Ishikawa (cell line): ENCODE measurements around the gene S100G.

Experiments used
- CEBPB ChIP-seq: IDR thresholded peaks from 2 replicates; pipeline ENCODE4 v1.6.1; 2012
- CREB1 ChIP-seq: IDR thresholded peaks from 2 replicates; pipeline ENCODE4 v1.6.1; 2012; ENCODE audit warnings: low read depth
- EP300 ChIP-seq: IDR thresholded peaks from 2 replicates; pipeline ENCODE4 v1.6.1; 2012; ENCODE audit warnings: borderline replicate concordance
- FOXM1 ChIP-seq: IDR thresholded peaks from 2 replicates; pipeline ENCODE4 v1.6.1; 2012; ENCODE audit warnings: low read depth, borderline replicate concordance
- NFIC ChIP-seq: IDR thresholded peaks from 2 replicates; pipeline ENCODE4 v1.6.1; 2012
- RAD21 ChIP-seq: IDR thresholded peaks from 2 replicates; pipeline ENCODE4 v1.6.1; 2012; ENCODE audit warnings: low read depth
- REST ChIP-seq: IDR thresholded peaks from 2 replicates; pipeline ENCODE4 v1.6.1; 2012; ENCODE audit warnings: low read depth, mild to moderate bottlenecking
- TAF1 ChIP-seq: IDR thresholded peaks from 2 replicates; pipeline ENCODE4 v1.6.1; 2012; ENCODE audit warnings: low read depth, mild to moderate bottlenecking
- TCF12 ChIP-seq: IDR thresholded peaks from 2 replicates; pipeline ENCODE4 v1.6.1; 2012; ENCODE audit warnings: low read depth
- TEAD4 ChIP-seq: IDR thresholded peaks from 2 replicates; pipeline ENCODE4 v1.6.1; 2012
- YY1 ChIP-seq: IDR thresholded peaks from 2 replicates; pipeline ENCODE4 v1.6.1; 2012; ENCODE audit warnings: low read depth
- ZBTB7A ChIP-seq: IDR thresholded peaks from 2 replicates; pipeline ENCODE4 v1.6.1; 2012; ENCODE audit warnings: low read depth
- TF ChIP-seq, protein P1 (sequence below): IDR thresholded peaks from 2 replicates; pipeline ENCODE4 v1.6.1; 2012

DNA sequence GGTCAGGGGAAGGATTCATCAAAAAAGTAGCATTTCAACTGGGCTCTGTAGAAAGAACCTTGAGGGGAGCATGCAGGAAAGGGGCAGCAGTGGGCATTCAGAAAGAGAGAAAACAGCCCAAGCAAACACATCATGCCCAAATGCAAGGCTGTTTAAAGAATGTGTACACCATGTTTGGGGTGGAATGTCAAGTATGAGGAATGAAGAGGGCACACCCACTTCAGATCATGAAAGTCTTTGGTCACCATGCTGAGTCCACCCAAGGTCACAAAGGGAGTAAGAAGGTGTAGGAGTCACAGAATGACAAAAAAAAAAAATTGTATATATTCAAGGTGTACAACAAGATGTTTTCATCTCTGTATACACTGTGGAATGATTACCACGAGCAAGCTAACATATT lies 9.4 kb downstream of the S100G start:
- TF ChIP-seq ZBTB7A (no peak), YY1 (no peak), EP300 (no peak), TEAD4 (peak; percentile 37), TCF12 (no peak), TAF1 (no peak), FOXM1 (no peak), REST (no peak), CEBPB (no peak), NFIC (no peak), RAD21 (no peak), CREB1 (no peak)
- TF ChIP-seq, protein P1, sequence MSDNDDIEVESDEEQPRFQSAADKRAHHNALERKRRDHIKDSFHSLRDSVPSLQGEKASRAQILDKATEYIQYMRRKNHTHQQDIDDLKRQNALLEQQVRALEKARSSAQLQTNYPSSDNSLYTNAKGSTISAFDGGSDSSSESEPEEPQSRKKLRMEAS, result no peak
